Measurements from ENCODE around the gene TPRN. TPM values are rescaled to one million over a fixed set of nuclear protein-coding genes. Genes with fewer than 3 reads are reported as not detected.

Gene TPRN
- total RNA-seq, 1 experiment from 2014 or later: 23.0 TPM

DNA sequence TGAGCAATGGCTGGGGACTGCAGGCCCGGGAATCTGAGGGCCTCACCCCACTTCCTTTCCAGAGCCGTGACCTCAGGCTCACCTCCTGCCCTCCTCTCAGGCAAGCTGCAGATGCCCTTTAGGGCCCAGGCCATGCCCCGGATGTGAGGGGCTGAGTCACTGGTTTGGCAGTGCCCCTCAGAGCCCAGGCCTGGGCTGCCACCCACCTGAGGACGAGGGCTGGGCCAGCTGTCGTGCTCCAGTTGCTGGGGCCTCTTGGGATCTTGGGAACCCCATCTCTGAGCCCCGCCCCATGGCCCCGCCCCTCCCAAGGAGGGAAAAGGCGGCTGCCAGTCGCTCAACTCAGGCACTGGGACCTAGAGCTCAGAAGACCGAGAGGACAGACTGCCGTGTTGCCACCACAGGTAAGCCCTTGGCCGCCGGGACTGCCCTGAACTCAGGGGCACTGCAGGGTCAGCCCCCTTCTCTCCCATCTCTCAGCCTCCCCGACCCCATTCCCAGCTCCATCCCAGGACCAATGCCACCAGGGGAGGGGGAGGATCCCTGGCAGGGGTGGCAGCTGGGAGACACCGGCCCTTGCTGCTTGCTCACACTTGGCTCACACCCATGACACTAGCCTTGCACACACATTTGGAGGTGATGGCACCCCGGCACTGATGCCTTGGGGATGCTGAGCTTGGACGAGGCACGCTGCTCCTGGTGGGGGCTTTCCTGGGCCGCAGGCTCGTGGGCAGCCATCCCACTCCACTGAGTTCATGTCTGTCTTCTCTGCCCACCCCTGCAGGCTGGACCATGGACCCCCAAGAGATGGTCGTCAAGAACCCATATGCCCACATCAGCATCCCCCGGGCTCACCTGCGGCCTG, 24.5 kb upstream of the TPRN start, which contains the start of gene CYSRT1:
CYSRT1 (plus strand) TSS at position 345 of the 865 bp plus-strand sequence; CDS start at position 793, 448 bp downstream.
- peak within 1 kb of the TSS; percentile 72 for H3K4me3 ChIP-seq (ENCODE audit: low read depth, low read length, poor library complexity, severe bottlenecking)
- no peaks in the 10 kb centered on the region for H3K9me3 ChIP-seq (ENCODE audit: low read depth, low read length, poor library complexity, severe bottlenecking)
- TF ChIP-seq CTCF (conservative IDR thresholded peaks at IDR 0.05; ENCODE audit: low read depth, low read length): no peak
- TF ChIP-seq EZH2 (IDR thresholded peaks at IDR 0.05; ENCODE audit: borderline replicate concordance, low read depth, low read length, poor library complexity, severe bottlenecking): no peak
- ChIA-PET CTCF (interaction anchor here (0.5 to 1.0 kb wide), 3 partner anchors 49 to 207 kb away, joined by 3 to 7 read pairs (median 3); no protein-coding TSS in a partner anchor), POLR2A (ENCODE audit: low non-redundant PET) (no interaction called here)
- no peak for DNase-seq (ENCODE audit: low spot score)
- no TSS peak for BruUV-seq (replicated peaks)
- no peaks in the 10 kb centered on the region for H3K27me3 ChIP-seq (replicated peaks; ENCODE audit: insufficient read depth, low read depth, low read length, poor library complexity)
- no peaks in the 10 kb centered on the region for H3K36me3 ChIP-seq (ENCODE audit: insufficient read depth, low read length, poor library complexity, severe bottlenecking)
- H3K27ac ChIP-seq (ENCODE audit: low read depth, low read length, poor library complexity, severe bottlenecking): peak within 1 kb of the TSS; percentile 87
- intact Hi-C loops (cut with micrococcal nuclease; ENCODE audit: unreplicated experiment): loop anchor here (5.0 kb wide), 1 partner anchor 433 kb away; the partner anchor contains the start of gene TMEM141
- peaks cover 9% of the 10 kb centered on the region for H3K4me1 ChIP-seq (ENCODE audit: insufficient read depth, low read length, poor library complexity, severe bottlenecking)

- Histone ChIP-seq H3K27ac (ENCODE audit: low read depth, low read length, poor library complexity, severe bottlenecking) (peak overlapping the region; percentile 87), H3K4me1 (ENCODE audit: insufficient read depth, low read length, poor library complexity, severe bottlenecking) (peaks cover 9% of the 10 kb centered on the region), H3K27me3 (replicated peaks; ENCODE audit: insufficient read depth, low read depth, low read length, poor library complexity) (no peaks in the 10 kb centered on the region), H3K9me3 (ENCODE audit: low read depth, low read length, poor library complexity, severe bottlenecking) (no peaks in the 10 kb centered on the region), H3K4me3 (ENCODE audit: low read depth, low read length, poor library complexity, severe bottlenecking) (peak overlapping the region; percentile 72), H3K36me3 (ENCODE audit: insufficient read depth, low read length, poor library complexity, severe bottlenecking) (no peaks in the 10 kb centered on the region)
- peak; percentile 99 for DNase-seq (ENCODE audit: low spot score)
- ChIA-PET POLR2A (ENCODE audit: low non-redundant PET) (interaction anchor here (0.6 to 0.7 kb wide), 3 partner anchors 17 to 152 kb away, joined by 3 to 16 read pairs (median 9); no protein-coding TSS in a partner anchor), CTCF (interaction anchor here (0.6 to 1.7 kb wide), 9 partner anchors 9 to 339 kb away, joined by 3 to 22 read pairs (median 5); no protein-coding TSS in a partner anchor)
- intact Hi-C loops (cut with micrococcal nuclease; ENCODE audit: unreplicated experiment): loop anchor here (5.0 kb wide), 1 partner anchor 431 kb away; the partner anchor contains the start of gene TMEM141
- no TSS peak for BruUV-seq (replicated peaks)
- no peak for TF ChIP-seq CTCF (conservative IDR thresholded peaks at IDR 0.05; ENCODE audit: low read depth, low read length)
- no peak for TF ChIP-seq EZH2 (IDR thresholded peaks at IDR 0.05; ENCODE audit: borderline replicate concordance, low read depth, low read length, poor library complexity, severe bottlenecking)
Observed at GRCh38 chr9:137223078-137223970, 22.8 kb upstream of the TPRN start.
